GM21381 (cell line): Measurements from ENCODE around the gene HMCN2.

Experiments
- ATAC-seq: cut with Tn5 transposase; IDR thresholded peaks from one replicate; pipeline ENCODE4 v1.9.1; 2021; ENCODE audit warnings: mild to moderate bottlenecking, moderate library complexity; ENCODE audit not compliant: unreplicated experiment

Gene HMCN2

GRCh38 chr9:130479587-130479986, 214.0 kb downstream of the HMCN2 start:
- ATAC-seq: no peak

- no peak for ATAC-seq
These were observed 215.1 kb downstream of the HMCN2 start for GRCh38 chr9:130480673-130481072.

- no peak for ATAC-seq
These were observed 216.9 kb downstream of the HMCN2 start for GRCh38 chr9:130482463-130482862.

GRCh38 chr9:130483371-130483971, 217.9 kb downstream of the HMCN2 start:
- ATAC-seq: no peak
